CD14-positive monocyte (primary cell): Measurements from ENCODE around the gene TBC1D30. TPM values are rescaled to one million over a fixed set of nuclear protein-coding genes. Genes with fewer than 3 reads are reported as not detected.

ENCODE experiments used
- DNase-seq, 3 donors: peaks; one replicate each; pipeline ENCODE4 v3.0.0-alpha.2; 2011 to 2022
- H2AFZ ChIP-seq: 2 replicates; pipeline ENCODE4 v1.6.0; 2012; ENCODE audit warnings: mild to moderate bottlenecking, low read depth, low read length, inconsistent platforms; ENCODE audit not compliant: insufficient read depth, poor library complexity, severe bottlenecking
- H3K27ac ChIP-seq, 2 donors: 1 replicate in 1 of 2; 2 replicates in 1 of 2; pipeline ENCODE4 v1.5.1; 2012 to 2013; ENCODE audit warnings: low read length in 2 of 2, control low read depth in 1 of 2, inconsistent platforms in 1 of 2, low read depth in 1 of 2, mild to moderate bottlenecking in 1 of 2
- H3K27me3 ChIP-seq, 2 donors: one replicate each; pipeline versions ENCODE4 v1.6.0 to v1.6.1; 2011 to 2013; ENCODE audit warnings: low read length in 2 of 2; ENCODE audit not compliant: control insufficient read depth in 2 of 2, insufficient read depth in 2 of 2
- H3K36me3 ChIP-seq, 2 donors: replicated peaks in 1 of 2; 1 replicate in 1 of 2; 2 replicates in 1 of 2; pipeline versions ENCODE4 v1.5.1 to v1.6.1; 2012 to 2013; ENCODE audit warnings: low read length in 2 of 2, control low read depth in 1 of 2, inconsistent platforms in 1 of 2, mild to moderate bottlenecking in 1 of 2; ENCODE audit not compliant: insufficient read depth in 2 of 2, control insufficient read depth in 1 of 2
- H3K4me1 ChIP-seq, 2 donors: 1 replicate in 1 of 2; 2 replicates in 1 of 2; pipeline versions ENCODE4 v1.5.1 to v1.6.1; 2012 to 2013; ENCODE audit warnings: low read length in 2 of 2, control low read depth in 1 of 2, inconsistent platforms in 1 of 2, mild to moderate bottlenecking in 1 of 2, moderate library complexity in 1 of 2; ENCODE audit not compliant: insufficient read depth in 2 of 2, control insufficient read depth in 1 of 2
- H3K4me2 ChIP-seq: replicated peaks from 2 replicates; pipeline ENCODE3; 2012; ENCODE audit warnings: low read length, moderate library complexity, mild to moderate bottlenecking; ENCODE audit not compliant: poor library complexity, severe bottlenecking; ENCODE audit errors: extremely low read depth
- H3K4me3 ChIP-seq, 3 experiments: fragments of 200-600 bp in 1 of 3; sonication (generic) in 1 of 3; replicated peaks in 1 of 3; 1 replicate in 2 of 3; 2 replicates in 1 of 3; pipeline ENCODE4 v1.5.1; 2011 to 2013; ENCODE audit warnings: low read length in 3 of 3, mild to moderate bottlenecking in 3 of 3, control low read depth in 2 of 3, low read depth in 2 of 3, inconsistent platforms in 1 of 3, moderate library complexity in 1 of 3
- H3K79me2 ChIP-seq: 2 replicates; pipeline ENCODE4 v1.6.0; 2012; ENCODE audit warnings: mild to moderate bottlenecking, control low read depth, inconsistent platforms, low read length, moderate library complexity; ENCODE audit not compliant: insufficient read depth
- H3K9ac ChIP-seq: 2 replicates; pipeline ENCODE4 v1.6.0; 2017; ENCODE audit warnings: low read length, mild to moderate bottlenecking; ENCODE audit not compliant: insufficient read depth, poor library complexity, severe bottlenecking
- H3K9me3 ChIP-seq, 2 donors: replicated peaks in 1 of 2; 1 replicate in 1 of 2; 2 replicates in 1 of 2; pipeline versions ENCODE4 v1.5.1 to v1.6.1; 2012 to 2013; ENCODE audit warnings: low read length in 2 of 2, control low read depth in 1 of 2; ENCODE audit not compliant: control insufficient read depth in 1 of 2, insufficient read depth in 1 of 2
- H4K20me1 ChIP-seq: 2 replicates; pipeline ENCODE4 v1.6.0; 2012; ENCODE audit warnings: mild to moderate bottlenecking, low read length, control low read depth, moderate library complexity; ENCODE audit not compliant: insufficient read depth
- H3K27ac Mint-ChIP-seq, 7 donors: one replicate each; pipeline ENCODE4 v1.8.0; 2020; ENCODE audit warnings: mild to moderate bottlenecking in 7 of 7, mixed read lengths in 7 of 7, moderate library complexity in 6 of 7, inconsistent platforms in 2 of 7
- H3K27me3 Mint-ChIP-seq, 3 donors: one replicate each; pipeline ENCODE4 v1.8.0; 2021 to 2022; ENCODE audit warnings: low read depth in 3 of 3, mild to moderate bottlenecking in 3 of 3, mixed read lengths in 3 of 3, moderate library complexity in 3 of 3, inconsistent platforms in 1 of 3
- H3K36me3 Mint-ChIP-seq, 2 donors: one replicate each; pipeline ENCODE4 v1.8.0; 2020; ENCODE audit warnings: mixed read lengths in 2 of 2, inconsistent platforms in 1 of 2, mild to moderate bottlenecking in 1 of 2
- H3K4me1 Mint-ChIP-seq: one replicate; pipeline ENCODE4 v1.8.0; 2020; ENCODE audit warnings: mild to moderate bottlenecking, mixed read lengths
- H3K4me3 Mint-ChIP-seq, 2 donors: one replicate each; pipeline ENCODE4 v1.8.0; 2020; ENCODE audit warnings: mild to moderate bottlenecking in 2 of 2, mixed read lengths in 2 of 2, moderate library complexity in 1 of 2
- H3K9me3 Mint-ChIP-seq, 7 donors: one replicate each; pipeline ENCODE4 v1.8.0; 2020 to 2022; ENCODE audit warnings: mixed read lengths in 7 of 7, mild to moderate bottlenecking in 6 of 7, moderate library complexity in 6 of 7, inconsistent platforms in 2 of 7
- CTCF ChIP-seq: fragments of 200-600 bp; IDR thresholded peaks from one replicate; pipeline ENCODE4 v1.8.0; 2022; ENCODE audit warnings: antibody characterized with exemption, mild to moderate bottlenecking
- WGBS: methylation state at CpG from one replicate; pipeline ENCODE4 v1.1.5; 2013; ENCODE audit warnings: missing lambda C conversion rate; ENCODE audit not compliant: insufficient coverage; 5-methylcytosine and 5-hydroxymethylcytosine counted together
- intact Hi-C, 2 donors: fragments of 100-400 bp; cut with micrococcal nuclease; formaldehyde crosslinking; loops; one replicate each; pipeline versions ENCODE4 v1.15.0 to v1.15.1; 2023
- polyA plus RNA-seq, 3 donors: library from polyadenylated mRNA; depleted of rRNA in 1 of 3; unstranded in 2 of 3; stranded (reverse) in 1 of 3; fragments of 300-500 nt in 2 of 3; fragments of >200 nt in 1 of 3; fragmentation: Illumina TruSeq in 2 of 3; gene quantifications; 1 replicate in 2 of 3; 2 replicates in 1 of 3; pipeline ENCODE4 v1.2.3, GENCODE V29; 2012 to 2021

The TBC1D30 gene
- polyA plus RNA-seq, 3 donors: 1.1 to 2.8 (median 2.7) TPM

GRCh38 chr12:64779354-64779974, 45.0 kb upstream of the TBC1D30 start:
- peaks cover 11 to 16% of the 10 kb centered on the region in 2 donors for H3K36me3 Mint-ChIP-seq
- no peak for TF ChIP-seq CTCF
- peak overlapping the region; percentile 84 to 86 for H3K4me3 Mint-ChIP-seq
- H3K27ac Mint-ChIP-seq: no peak overlapping the region
- 86% methylated on average over 1 of the region's 10 CpGs for WGBS
- Histone ChIP-seq H3K79me2 (no peaks in the 10 kb centered on the region), H3K4me3 (no peak overlapping the region), H3K4me1 (peaks cover 24 to 31% of the 10 kb centered on the region in 2 donors), H3K9me3 (peaks cover 5 to 25% of the 10 kb centered on the region in 2 donors), H3K27me3 (peaks cover 43 to 62% of the 10 kb centered on the region in 2 donors), H4K20me1 (no peaks in the 10 kb centered on the region), H3K36me3 (no peaks in the 10 kb centered on the region), H3K9ac (no peak overlapping the region), H2AFZ (no peak overlapping the region), H3K4me2 (no peak overlapping the region), H3K27ac (no peak overlapping the region)
- peaks cover 55 to 78% (median 61%) of the 10 kb centered on the region in 3 donors for H3K27me3 Mint-ChIP-seq
- peaks cover 25% of the 10 kb centered on the region for H3K4me1 Mint-ChIP-seq
- intact Hi-C loops: no loop called here
- no peak for DNase-seq
- H3K9me3 Mint-ChIP-seq: peaks cover 17 to 41% (median 35%) of the 10 kb centered on the region in 7 donors

GRCh38 chr12:64780132-64780530, 44.3 kb upstream of the TBC1D30 start:
- peaks cover 11 to 15% of the 10 kb centered on the region in 2 donors for H3K36me3 Mint-ChIP-seq
- peak in 1 of 3 donors; percentile 8 for DNase-seq
- peak overlapping the region; percentile 84 to 86 for H3K4me3 Mint-ChIP-seq
- Histone ChIP-seq H3K4me3 (peak overlapping the region; percentile 37 to 77 (median 54)), H3K9ac (peak overlapping the region; percentile 60), H2AFZ (peak overlapping the region; percentile 93), H3K4me2 (peak overlapping the region; percentile 94), H3K79me2 (no peaks in the 10 kb centered on the region), H4K20me1 (no peaks in the 10 kb centered on the region), H3K27me3 (peaks cover 44 to 62% of the 10 kb centered on the region in 2 donors), H3K9me3 (peaks cover 0 to 24% of the 10 kb centered on the region in 2 donors), H3K27ac (no peak overlapping the region), H3K36me3 (no peaks in the 10 kb centered on the region), H3K4me1 (peaks cover 24 to 31% of the 10 kb centered on the region in 2 donors)
- peaks cover 56 to 78% (median 61%) of the 10 kb centered on the region in 3 donors for H3K27me3 Mint-ChIP-seq
- intact Hi-C loops: loop anchor here in 1 of 2 donors (10.0 kb wide), 2 partner anchors 45 to 235 kb away; no protein-coding TSS in a partner anchor
- peak overlapping the region in 3 of 7 donors; percentile 31 to 60 (median 46) for H3K27ac Mint-ChIP-seq
- H3K9me3 Mint-ChIP-seq: peaks cover 13 to 37% (median 29%) of the 10 kb centered on the region in 7 donors
- H3K4me1 Mint-ChIP-seq: peaks cover 25% of the 10 kb centered on the region
- TF ChIP-seq CTCF: no peak
- 21% methylated on average over 15 of the region's 15 CpGs for WGBS
